ENCODE data around the gene FGF12. TPM values are rescaled to one million over a fixed set of nuclear protein-coding genes. Genes with fewer than 3 reads are reported as not detected.

The FGF12 gene
- total RNA-seq, 1 experiment from 2014 or later, result 0.51 TPM

DNA sequence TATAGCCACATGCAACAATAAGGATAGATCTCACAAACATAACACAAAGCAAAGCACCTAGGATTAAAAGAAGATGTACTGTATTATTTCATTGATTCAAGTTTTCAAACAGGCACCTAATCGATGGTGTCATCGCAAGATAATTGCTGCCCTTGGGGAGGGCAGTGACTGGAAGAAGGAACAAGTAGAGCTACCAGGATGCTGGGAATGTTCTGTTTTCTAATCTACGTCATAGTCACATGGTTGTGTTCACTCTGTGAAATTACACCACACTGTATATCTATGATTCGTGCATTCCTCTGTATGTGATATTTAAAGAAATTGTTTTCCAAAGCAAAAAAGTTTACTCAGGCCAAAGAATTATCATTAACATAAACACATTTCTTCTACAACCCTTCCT, 236.6 kb downstream of the FGF12 start:
- in situ Hi-C loops (cut with HindIII; ENCODE audit: low pct_unique_long_range_greater_than_20kb, low sequenced_read_pairs) (no loop called here), intact Hi-C loops (cut with micrococcal nuclease; ENCODE audit: unreplicated experiment) (no loop called here)
- H3K27me3 ChIP-seq (ENCODE audit: control insufficient read depth, insufficient read depth, low read length), result no peaks in the 10 kb centered on the region
- no peak for DNase-seq (ENCODE audit: low read depth, low spot score)
- H3K27ac ChIP-seq (ENCODE audit: low read length), result no peak overlapping the region
- BruUV-seq (replicated peaks), result no TSS peak
- no peaks in the 10 kb centered on the region for H3K36me3 ChIP-seq (ENCODE audit: control insufficient read depth, insufficient read depth, low read length)
- H3K4me1 ChIP-seq (ENCODE audit: control insufficient read depth, insufficient read depth, low read length), result no peaks in the 10 kb centered on the region
- ChIA-PET POLR2A (no interaction called here), CTCF (no interaction called here)
- no peak for ATAC-seq
- no peaks in the 10 kb centered on the region for H3K9me3 ChIP-seq (ENCODE audit: control insufficient read depth, insufficient read depth, low read depth, low read length)
- H3K4me3 ChIP-seq (ENCODE audit: low read depth in 2 of 2, low read length in 2 of 2), result no peak overlapping the region
- TF ChIP-seq TCF7L2 (IDR thresholded peaks at IDR 0.05; ENCODE audit: low read depth, low read length) (no peak), POLR2AphosphoS5 (IDR thresholded peaks at IDR 0.05; ENCODE audit: low read depth, low read length) (no peak), SIN3A (IDR thresholded peaks at IDR 0.05; ENCODE audit: borderline replicate concordance, insufficient read depth, low read depth, low read length) (no peak)
- TF ChIP-seq, protein P1, sequence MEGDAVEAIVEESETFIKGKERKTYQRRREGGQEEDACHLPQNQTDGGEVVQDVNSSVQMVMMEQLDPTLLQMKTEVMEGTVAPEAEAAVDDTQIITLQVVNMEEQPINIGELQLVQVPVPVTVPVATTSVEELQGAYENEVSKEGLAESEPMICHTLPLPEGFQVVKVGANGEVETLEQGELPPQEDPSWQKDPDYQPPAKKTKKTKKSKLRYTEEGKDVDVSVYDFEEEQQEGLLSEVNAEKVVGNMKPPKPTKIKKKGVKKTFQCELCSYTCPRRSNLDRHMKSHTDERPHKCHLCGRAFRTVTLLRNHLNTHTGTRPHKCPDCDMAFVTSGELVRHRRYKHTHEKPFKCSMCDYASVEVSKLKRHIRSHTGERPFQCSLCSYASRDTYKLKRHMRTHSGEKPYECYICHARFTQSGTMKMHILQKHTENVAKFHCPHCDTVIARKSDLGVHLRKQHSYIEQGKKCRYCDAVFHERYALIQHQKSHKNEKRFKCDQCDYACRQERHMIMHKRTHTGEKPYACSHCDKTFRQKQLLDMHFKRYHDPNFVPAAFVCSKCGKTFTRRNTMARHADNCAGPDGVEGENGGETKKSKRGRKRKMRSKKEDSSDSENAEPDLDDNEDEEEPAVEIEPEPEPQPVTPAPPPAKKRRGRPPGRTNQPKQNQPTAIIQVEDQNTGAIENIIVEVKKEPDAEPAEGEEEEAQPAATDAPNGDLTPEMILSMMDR (IDR thresholded peaks at IDR 0.05), result no peak
- TF ChIP-seq, protein P2, sequence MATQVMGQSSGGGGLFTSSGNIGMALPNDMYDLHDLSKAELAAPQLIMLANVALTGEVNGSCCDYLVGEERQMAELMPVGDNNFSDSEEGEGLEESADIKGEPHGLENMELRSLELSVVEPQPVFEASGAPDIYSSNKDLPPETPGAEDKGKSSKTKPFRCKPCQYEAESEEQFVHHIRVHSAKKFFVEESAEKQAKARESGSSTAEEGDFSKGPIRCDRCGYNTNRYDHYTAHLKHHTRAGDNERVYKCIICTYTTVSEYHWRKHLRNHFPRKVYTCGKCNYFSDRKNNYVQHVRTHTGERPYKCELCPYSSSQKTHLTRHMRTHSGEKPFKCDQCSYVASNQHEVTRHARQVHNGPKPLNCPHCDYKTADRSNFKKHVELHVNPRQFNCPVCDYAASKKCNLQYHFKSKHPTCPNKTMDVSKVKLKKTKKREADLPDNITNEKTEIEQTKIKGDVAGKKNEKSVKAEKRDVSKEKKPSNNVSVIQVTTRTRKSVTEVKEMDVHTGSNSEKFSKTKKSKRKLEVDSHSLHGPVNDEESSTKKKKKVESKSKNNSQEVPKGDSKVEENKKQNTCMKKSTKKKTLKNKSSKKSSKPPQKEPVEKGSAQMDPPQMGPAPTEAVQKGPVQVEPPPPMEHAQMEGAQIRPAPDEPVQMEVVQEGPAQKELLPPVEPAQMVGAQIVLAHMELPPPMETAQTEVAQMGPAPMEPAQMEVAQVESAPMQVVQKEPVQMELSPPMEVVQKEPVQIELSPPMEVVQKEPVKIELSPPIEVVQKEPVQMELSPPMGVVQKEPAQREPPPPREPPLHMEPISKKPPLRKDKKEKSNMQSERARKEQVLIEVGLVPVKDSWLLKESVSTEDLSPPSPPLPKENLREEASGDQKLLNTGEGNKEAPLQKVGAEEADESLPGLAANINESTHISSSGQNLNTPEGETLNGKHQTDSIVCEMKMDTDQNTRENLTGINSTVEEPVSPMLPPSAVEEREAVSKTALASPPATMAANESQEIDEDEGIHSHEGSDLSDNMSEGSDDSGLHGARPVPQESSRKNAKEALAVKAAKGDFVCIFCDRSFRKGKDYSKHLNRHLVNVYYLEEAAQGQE (IDR thresholded peaks at IDR 0.05; ENCODE audit: insufficient read depth in 1 of 2, low read depth in 2 of 2, low read length in 1 of 2), result no peak

DNA sequence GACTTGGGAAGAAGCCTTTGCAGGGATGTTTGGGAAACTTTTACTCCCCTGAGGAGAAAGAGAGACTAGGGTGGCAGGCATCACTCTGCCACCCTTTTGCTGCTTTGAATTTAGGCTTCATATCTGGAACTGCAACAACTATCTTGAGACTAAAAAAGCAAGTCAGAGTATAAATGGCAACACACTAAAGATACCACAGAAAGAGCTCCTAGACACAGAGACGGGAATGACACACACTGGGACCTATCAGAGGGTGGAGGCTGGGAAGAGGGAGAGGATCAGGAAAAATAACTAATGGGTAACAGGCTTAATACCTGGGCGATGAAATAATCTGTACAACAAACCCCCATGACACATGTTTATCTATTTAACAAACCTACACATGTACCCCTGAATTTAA, 237.8 kb downstream of the FGF12 start:
- no peak for ATAC-seq
- DNase-seq (ENCODE audit: low read depth, low spot score), result no peak
- POLR2A ChIA-PET, result no interaction called here

More for the DNA sequence above, 237.8 kb downstream of the FGF12 start:
- no peaks in the 10 kb centered on the region for H3K4me1 ChIP-seq (ENCODE audit: control insufficient read depth, insufficient read depth, low read length)
- intact Hi-C loops (cut with micrococcal nuclease; ENCODE audit: unreplicated experiment), result no loop called here
- H3K9me3 ChIP-seq (ENCODE audit: control insufficient read depth, insufficient read depth, low read depth, low read length), result no peaks in the 10 kb centered on the region
- H3K27ac ChIP-seq (ENCODE audit: low read length), result no peak overlapping the region
- CTCF ChIA-PET, result no interaction called here
- TF ChIP-seq, protein P2 (IDR thresholded peaks at IDR 0.05; ENCODE audit: insufficient read depth in 1 of 2, low read depth in 2 of 2, low read length in 1 of 2), result no peak
- TF ChIP-seq POLR2AphosphoS5 (IDR thresholded peaks at IDR 0.05; ENCODE audit: low read depth, low read length) (no peak), SIN3A (IDR thresholded peaks at IDR 0.05; ENCODE audit: borderline replicate concordance, insufficient read depth, low read depth, low read length) (no peak), TCF7L2 (IDR thresholded peaks at IDR 0.05; ENCODE audit: low read depth, low read length) (no peak)
- TF ChIP-seq, protein P1 (IDR thresholded peaks at IDR 0.05), result no peak
- no peaks in the 10 kb centered on the region for H3K27me3 ChIP-seq (ENCODE audit: control insufficient read depth, insufficient read depth, low read length)
- no TSS peak for BruUV-seq (replicated peaks)
- in situ Hi-C loops (cut with HindIII; ENCODE audit: low pct_unique_long_range_greater_than_20kb, low sequenced_read_pairs), result no loop called here
- no peaks in the 10 kb centered on the region for H3K36me3 ChIP-seq (ENCODE audit: control insufficient read depth, insufficient read depth, low read length)
- no peak overlapping the region for H3K4me3 ChIP-seq (ENCODE audit: low read depth in 2 of 2, low read length in 2 of 2)

Data from Panc1 (cell line).